HEK293T (cell line): Measurements from ENCODE around the gene CST7.
"Not testable (repeated sequence)": the region's sequence is repeated elsewhere in the genome, so short reads cannot be mapped to it uniquely, and the experiment has no call there.

Experiments
- ARNT ChIP-seq: fragments of 450-650 bp; IDR thresholded peaks from 2 replicates; pipeline ENCODE4 v1.6.1; 2017; ENCODE audit warnings: mild to moderate bottlenecking
- BHLHE40 ChIP-seq: fragments of 450-650 bp; IDR thresholded peaks from 2 replicates; pipeline ENCODE4 v1.6.1; 2016; ENCODE audit warnings: mild to moderate bottlenecking, moderate library complexity, borderline replicate concordance
- CTBP1 ChIP-seq: fragments of 450-650 bp; IDR thresholded peaks from 2 replicates; pipeline ENCODE4 v1.6.1; 2016; ENCODE audit warnings: borderline replicate concordance
- ELF4 ChIP-seq: fragments of 450-650 bp; IDR thresholded peaks from 2 replicates; pipeline ENCODE4 v1.6.1; 2017; ENCODE audit warnings: antibody characterized with exemption
- FOXA1 ChIP-seq: fragments of 450-650 bp; IDR thresholded peaks from 2 replicates; pipeline ENCODE4 v1.6.1; 2016; ENCODE audit warnings: mild to moderate bottlenecking
- FOXK2 ChIP-seq: fragments of 450-650 bp; IDR thresholded peaks from 2 replicates; pipeline ENCODE4 v1.6.1; 2016; ENCODE audit warnings: mild to moderate bottlenecking
- FOXM1 ChIP-seq: fragments of 450-650 bp; IDR thresholded peaks from 2 replicates; pipeline ENCODE4 v1.6.1; 2017; ENCODE audit warnings: mild to moderate bottlenecking, borderline replicate concordance
- HDGF ChIP-seq: fragments of 450-650 bp; IDR thresholded peaks from 2 replicates; pipeline ENCODE4 v1.6.1; 2017; ENCODE audit warnings: antibody characterized with exemption, borderline replicate concordance
- L3MBTL2 ChIP-seq: fragments of 450-650 bp; conservative IDR thresholded peaks from 2 replicates; pipeline ENCODE4 v1.6.1; 2016; ENCODE audit warnings: mild to moderate bottlenecking
- NFRKB ChIP-seq: fragments of 450-650 bp; IDR thresholded peaks from 2 replicates; pipeline ENCODE4 v1.6.1; 2016; ENCODE audit warnings: mild to moderate bottlenecking, moderate library complexity
- SP1 ChIP-seq: fragments of 450-650 bp; IDR thresholded peaks from 2 replicates; pipeline ENCODE4 v1.6.1; 2017
- SUZ12 ChIP-seq: fragments of 450-650 bp; IDR thresholded peaks from 2 replicates; pipeline ENCODE4 v1.6.1; 2016; ENCODE audit warnings: mild to moderate bottlenecking
- TARDBP ChIP-seq: fragments of 450-650 bp; IDR thresholded peaks from 2 replicates; pipeline ENCODE4 v1.6.1; 2016
- ZNF384 ChIP-seq: fragments of 450-650 bp; IDR thresholded peaks from 2 replicates; pipeline ENCODE4 v1.6.1; 2016

- not testable (repeated sequence) for TF ChIP-seq BHLHE40, ARNT, FOXM1, HDGF, FOXK2, ZNF384, L3MBTL2, CTBP1, NFRKB, TARDBP, SP1, FOXA1, ELF4, SUZ12
Observed at GRCh38 chr20:24948396-24948938, 602 bp upstream of the CST7 start.
